ENCODE results near the gene UBE2O. TPM values are rescaled to one million over a fixed set of nuclear protein-coding genes. Genes with fewer than 3 reads are reported as not detected.
A peak's percentile ranks its signal among the peaks of the same experiment; 100 is the strongest.

UBE2O gene
- total RNA-seq, 5 donors from 2014 or later (not counting 1 experiment from before 2014, with no cell fraction given) = 33.9 to 57.8 (median 47.5) TPM

DNA sequence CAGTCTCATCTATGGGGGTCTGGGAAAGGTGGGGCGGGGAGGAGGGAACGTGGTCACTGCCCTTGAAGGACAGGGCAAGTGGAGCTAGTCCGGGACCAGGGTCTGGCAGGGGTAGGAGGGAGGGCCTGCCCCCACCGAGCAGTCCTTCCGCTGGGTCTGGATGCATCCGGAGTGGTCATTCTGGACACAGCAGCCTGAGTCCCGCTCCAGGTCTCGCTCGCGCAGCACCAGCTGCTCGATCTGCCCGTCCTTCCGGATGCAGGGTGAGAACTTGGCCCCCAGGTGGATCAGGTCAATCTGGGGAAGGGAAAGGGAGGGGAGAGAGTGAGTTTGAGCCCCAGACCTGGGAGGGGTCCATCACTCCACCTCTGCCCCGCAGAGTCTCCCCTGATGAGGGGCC lies 21.3 kb upstream of the UBE2O start:
- POLR2A ChIA-PET = no interaction called here
- H3K4me3 ChIP-seq (ENCODE audit: control insufficient read depth in 1 of 2, extremely low read depth in 1 of 2, low read length in 1 of 2) = no peak overlapping the region

GRCh38 chr17:76473541-76473985 lies 20.6 kb upstream of the UBE2O start:
- Histone ChIP-seq H3K9me3 (no peaks in the 10 kb centered on the region), H3K4me1 (ENCODE audit: control insufficient read depth in 1 of 2, extremely low read depth in 1 of 2, insufficient read depth in 2 of 2, low read length in 2 of 2) (no peaks in the 10 kb centered on the region), H3K36me3 (ENCODE audit: control insufficient read depth in 2 of 2, extremely low read depth in 1 of 2, insufficient read depth in 1 of 2, low read length in 1 of 2) (peaks cover 34 to 46% of the 10 kb centered on the region in 2 donors), H3K27ac (ENCODE audit: low read length) (no peak overlapping the region), H3K27me3 (replicated peaks in 1 of 2; ENCODE audit: control insufficient read depth in 2 of 2, extremely low read depth in 1 of 2, insufficient read depth in 2 of 2, low read length in 1 of 2) (no peaks in the 10 kb centered on the region), H3K4me3 (ENCODE audit: control insufficient read depth in 1 of 2, extremely low read depth in 1 of 2, low read length in 1 of 2) (no peak overlapping the region)
- H3K9me3 Mint-ChIP-seq = no peaks in the 10 kb centered on the region
- peak in 1 of 4 experiments; percentile 36 for ATAC-seq (replicated peaks in 1 of 4)
- CTCF ChIA-PET = no interaction called here
- POLR2A ChIA-PET = interaction anchor here in 1 of 2 donors (0.5 kb wide), 1 partner anchor 50 kb away, joined by 7 read pairs; no protein-coding TSS in a partner anchor
- H3K4me1 Mint-ChIP-seq = no peaks in the 10 kb centered on the region
- no peak overlapping the region for H3K27ac Mint-ChIP-seq
- H3K27me3 Mint-ChIP-seq = no peaks in the 10 kb centered on the region
- peaks cover 27% of the 10 kb centered on the region for H3K36me3 Mint-ChIP-seq
- H3K4me3 Mint-ChIP-seq = no peak overlapping the region
- 87% methylated on average over 17 of the region's 18 CpGs for WGBS (ENCODE audit: insufficient coverage)
- DNase-seq = peak in 1 of 35 experiments; percentile 29

More for the DNA sequence above, 21.3 kb upstream of the UBE2O start:
- ATAC-seq (replicated peaks in 1 of 4) (no peak), DNase-seq (no peak)
- Histone ChIP-seq H3K36me3 (ENCODE audit: control insufficient read depth in 2 of 2, extremely low read depth in 1 of 2, insufficient read depth in 1 of 2, low read length in 1 of 2) (peaks cover 36 to 52% of the 10 kb centered on the region in 2 donors), H3K27ac (ENCODE audit: low read length) (no peak overlapping the region), H3K4me1 (ENCODE audit: control insufficient read depth in 1 of 2, extremely low read depth in 1 of 2, insufficient read depth in 2 of 2, low read length in 2 of 2) (no peaks in the 10 kb centered on the region), H3K9me3 (no peaks in the 10 kb centered on the region), H3K27me3 (replicated peaks in 1 of 2; ENCODE audit: control insufficient read depth in 2 of 2, extremely low read depth in 1 of 2, insufficient read depth in 2 of 2, low read length in 1 of 2) (no peaks in the 10 kb centered on the region)
- H3K27me3 Mint-ChIP-seq = no peaks in the 10 kb centered on the region
- no peaks in the 10 kb centered on the region for H3K9me3 Mint-ChIP-seq
- no peaks in the 10 kb centered on the region for H3K4me1 Mint-ChIP-seq
- H3K27ac Mint-ChIP-seq = no peak overlapping the region
- H3K36me3 Mint-ChIP-seq = peaks cover 29% of the 10 kb centered on the region
- CTCF ChIA-PET = no interaction called here
- WGBS (ENCODE audit: insufficient coverage) = 98% methylated on average over 12 of the region's 14 CpGs
- H3K4me3 Mint-ChIP-seq = no peak overlapping the region

DNA sequence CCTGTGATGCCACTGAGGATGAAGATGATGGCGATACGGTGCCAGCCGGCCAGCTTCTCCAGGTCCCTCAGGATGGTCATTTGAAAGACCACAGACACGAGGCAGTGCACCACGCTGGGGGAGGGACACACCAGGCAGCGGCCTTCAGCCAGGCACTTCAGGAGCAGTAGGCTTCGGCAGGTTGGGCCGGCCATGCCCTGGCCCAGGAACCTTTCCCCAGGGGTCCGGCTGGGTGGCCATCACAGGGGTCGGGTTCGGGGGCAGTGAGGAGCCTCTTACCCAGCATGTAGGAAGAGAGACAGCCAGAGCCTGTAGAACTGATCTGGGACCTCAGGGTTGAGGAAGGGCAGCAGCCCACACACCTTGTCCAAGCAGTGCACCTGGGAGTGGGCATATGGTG lies 19.8 kb upstream of the UBE2O start:
- peaks cover 29 to 41% of the 10 kb centered on the region in 2 donors for H3K36me3 ChIP-seq (ENCODE audit: control insufficient read depth in 2 of 2, extremely low read depth in 1 of 2, insufficient read depth in 1 of 2, low read length in 1 of 2)
- no peak overlapping the region for H3K27ac ChIP-seq (ENCODE audit: low read length)
- Mint-ChIP-seq H3K4me1 (no peaks in the 10 kb centered on the region), H3K36me3 (peaks cover 20% of the 10 kb centered on the region), H3K27me3 (no peaks in the 10 kb centered on the region), H3K9me3 (no peaks in the 10 kb centered on the region), H3K27ac (no peak overlapping the region), H3K4me3 (no peak overlapping the region)
- H3K9me3 ChIP-seq = no peaks in the 10 kb centered on the region
- H3K4me3 ChIP-seq (ENCODE audit: control insufficient read depth in 1 of 2, extremely low read depth in 1 of 2, low read length in 1 of 2) = no peak overlapping the region
- CTCF ChIA-PET = no interaction called here
- POLR2A ChIA-PET = no interaction called here
- H3K27me3 ChIP-seq (replicated peaks in 1 of 2; ENCODE audit: control insufficient read depth in 2 of 2, extremely low read depth in 1 of 2, insufficient read depth in 2 of 2, low read length in 1 of 2) = no peaks in the 10 kb centered on the region
- no peak for ATAC-seq (replicated peaks in 1 of 4)
- no peak for DNase-seq
- H3K4me1 ChIP-seq (ENCODE audit: control insufficient read depth in 1 of 2, extremely low read depth in 1 of 2, insufficient read depth in 2 of 2, low read length in 2 of 2) = no peaks in the 10 kb centered on the region
- WGBS (ENCODE audit: insufficient coverage) = 95% methylated on average over 9 of the region's 11 CpGs

- Mint-ChIP-seq H3K27ac (no peak overlapping the region), H3K27me3 (no peaks in the 10 kb centered on the region), H3K4me3 (no peak overlapping the region), H3K4me1 (no peaks in the 10 kb centered on the region), H3K36me3 (peaks cover 20% of the 10 kb centered on the region), H3K9me3 (no peaks in the 10 kb centered on the region)
- no peaks in the 10 kb centered on the region for H3K4me1 ChIP-seq (ENCODE audit: control insufficient read depth in 1 of 2, extremely low read depth in 1 of 2, insufficient read depth in 2 of 2, low read length in 2 of 2)
- no peaks in the 10 kb centered on the region for H3K9me3 ChIP-seq
- 94% methylated on average over 13 of the region's 15 CpGs for WGBS (ENCODE audit: insufficient coverage)
- POLR2A ChIA-PET = no interaction called here
- peaks cover 29 to 39% of the 10 kb centered on the region in 2 donors for H3K36me3 ChIP-seq (ENCODE audit: control insufficient read depth in 2 of 2, extremely low read depth in 1 of 2, insufficient read depth in 1 of 2, low read length in 1 of 2)
- DNase-seq (no peak), ATAC-seq (replicated peaks in 1 of 4) (no peak)
- CTCF ChIA-PET = no interaction called here
- no peak overlapping the region for H3K27ac ChIP-seq (ENCODE audit: low read length)
- no peaks in the 10 kb centered on the region for H3K27me3 ChIP-seq (replicated peaks in 1 of 2; ENCODE audit: control insufficient read depth in 2 of 2, extremely low read depth in 1 of 2, insufficient read depth in 2 of 2, low read length in 1 of 2)
- no peak overlapping the region for H3K4me3 ChIP-seq (ENCODE audit: control insufficient read depth in 1 of 2, extremely low read depth in 1 of 2, low read length in 1 of 2)
Observed at GRCh38 chr17:76472258-76472645, 19.3 kb upstream of the UBE2O start.

DNA sequence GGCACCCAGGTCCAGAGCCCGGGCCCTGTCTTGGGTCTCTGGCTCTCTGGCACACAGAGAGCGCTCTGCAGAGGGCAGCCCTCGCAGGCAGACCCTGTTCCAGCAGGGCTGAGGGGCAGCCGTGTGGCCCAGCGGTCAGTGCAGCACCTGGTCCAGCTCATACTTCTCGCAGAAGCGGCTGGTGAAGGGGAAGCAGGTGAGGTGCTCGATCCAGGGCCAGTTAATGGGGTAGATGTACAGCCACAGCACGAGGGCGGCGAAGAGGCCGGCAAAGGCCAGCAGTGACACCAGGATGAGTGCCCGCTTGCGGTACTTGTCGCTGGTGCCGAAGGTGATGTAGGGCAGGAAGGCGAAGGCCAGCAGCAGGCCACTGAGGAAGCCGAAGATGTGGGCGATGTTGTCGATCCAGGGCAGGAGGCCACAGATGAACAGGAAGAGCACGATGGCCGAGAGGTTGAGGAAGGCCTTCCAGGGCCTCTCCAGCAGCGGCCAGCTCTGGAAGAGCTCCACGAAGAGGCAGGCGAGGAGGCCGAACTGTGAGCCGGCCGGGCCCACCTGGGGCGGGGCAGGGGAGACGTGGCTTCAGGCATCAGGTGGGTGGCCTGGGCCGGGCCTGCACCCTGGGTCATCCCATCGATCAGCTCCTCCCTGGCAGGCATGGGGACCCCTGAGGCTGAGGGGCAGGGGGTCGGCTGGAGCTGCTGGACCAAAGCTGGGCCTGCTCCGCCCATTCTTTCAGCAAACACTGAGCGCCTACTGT lies 18.7 kb upstream of the UBE2O start:
- CTCF ChIA-PET = no interaction called here
- Histone ChIP-seq H3K9me3 (no peaks in the 10 kb centered on the region), H3K4me1 (ENCODE audit: control insufficient read depth in 1 of 2, extremely low read depth in 1 of 2, insufficient read depth in 2 of 2, low read length in 2 of 2) (no peaks in the 10 kb centered on the region), H3K4me3 (ENCODE audit: control insufficient read depth in 1 of 2, extremely low read depth in 1 of 2, low read length in 1 of 2) (no peak overlapping the region), H3K27me3 (replicated peaks in 1 of 2; ENCODE audit: control insufficient read depth in 2 of 2, extremely low read depth in 1 of 2, insufficient read depth in 2 of 2, low read length in 1 of 2) (no peaks in the 10 kb centered on the region), H3K36me3 (ENCODE audit: control insufficient read depth in 2 of 2, extremely low read depth in 1 of 2, insufficient read depth in 1 of 2, low read length in 1 of 2) (peaks cover 29 to 37% of the 10 kb centered on the region in 2 donors), H3K27ac (ENCODE audit: low read length) (no peak overlapping the region)
- POLR2A ChIA-PET = no interaction called here
- DNase-seq (no peak), ATAC-seq (replicated peaks in 1 of 4) (no peak)
- H3K27me3 Mint-ChIP-seq = no peaks in the 10 kb centered on the region
- H3K4me1 Mint-ChIP-seq = no peaks in the 10 kb centered on the region
- H3K4me3 Mint-ChIP-seq = no peak overlapping the region
- no peaks in the 10 kb centered on the region for H3K9me3 Mint-ChIP-seq
- no peak overlapping the region for H3K27ac Mint-ChIP-seq
- peaks cover 20% of the 10 kb centered on the region for H3K36me3 Mint-ChIP-seq
- WGBS (ENCODE audit: insufficient coverage) = 96% methylated on average over 34 of the region's 35 CpGs

GRCh38 chr17:76469991-76470739 lies 17.2 kb upstream of the UBE2O start:
- POLR2A ChIA-PET = no interaction called here

More at GRCh38 chr17:76469991-76470739, 17.2 kb upstream of the UBE2O start:
- CTCF ChIA-PET = no interaction called here
- 86% methylated on average over 6 of the region's 13 CpGs for WGBS (ENCODE audit: insufficient coverage)
- Histone ChIP-seq H3K4me1 (ENCODE audit: control insufficient read depth in 1 of 2, extremely low read depth in 1 of 2, insufficient read depth in 2 of 2, low read length in 2 of 2) (peaks cover 0 to 6% of the 10 kb centered on the region in 2 experiments), H3K27ac (ENCODE audit: low read length) (no peak overlapping the region), H3K4me3 (ENCODE audit: control insufficient read depth in 1 of 2, extremely low read depth in 1 of 2, low read length in 1 of 2) (no peak overlapping the region), H3K9me3 (no peaks in the 10 kb centered on the region), H3K36me3 (ENCODE audit: control insufficient read depth in 2 of 2, extremely low read depth in 1 of 2, insufficient read depth in 1 of 2, low read length in 1 of 2) (peaks cover 29 to 32% of the 10 kb centered on the region in 2 donors), H3K27me3 (replicated peaks in 1 of 2; ENCODE audit: control insufficient read depth in 2 of 2, extremely low read depth in 1 of 2, insufficient read depth in 2 of 2, low read length in 1 of 2) (no peaks in the 10 kb centered on the region)
- H3K27ac Mint-ChIP-seq = no peak overlapping the region
- no peaks in the 10 kb centered on the region for H3K9me3 Mint-ChIP-seq
- peaks cover 3 to 5% (median 4%) of the 10 kb centered on the region in 3 donors for H3K4me1 Mint-ChIP-seq
- DNase-seq (no peak), ATAC-seq (replicated peaks in 1 of 4) (no peak)
- H3K36me3 Mint-ChIP-seq = peaks cover 15% of the 10 kb centered on the region
- H3K27me3 Mint-ChIP-seq = no peaks in the 10 kb centered on the region
- H3K4me3 Mint-ChIP-seq = no peak overlapping the region

Measured in T-cell (primary cell).